Cortex of kidney (tissue), 1 donor: ENCODE data around the gene RFX4.
"Not testable (repeated sequence)": the region's sequence is repeated elsewhere in the genome, so short reads cannot be mapped to it uniquely, and the experiment has no call there.

ENCODE experiments used
- DNase-seq: peaks from one replicate; lab custom pipeline; 2025; lab: John Stamatoyannopoulos, UW

RFX4 gene

DNA sequence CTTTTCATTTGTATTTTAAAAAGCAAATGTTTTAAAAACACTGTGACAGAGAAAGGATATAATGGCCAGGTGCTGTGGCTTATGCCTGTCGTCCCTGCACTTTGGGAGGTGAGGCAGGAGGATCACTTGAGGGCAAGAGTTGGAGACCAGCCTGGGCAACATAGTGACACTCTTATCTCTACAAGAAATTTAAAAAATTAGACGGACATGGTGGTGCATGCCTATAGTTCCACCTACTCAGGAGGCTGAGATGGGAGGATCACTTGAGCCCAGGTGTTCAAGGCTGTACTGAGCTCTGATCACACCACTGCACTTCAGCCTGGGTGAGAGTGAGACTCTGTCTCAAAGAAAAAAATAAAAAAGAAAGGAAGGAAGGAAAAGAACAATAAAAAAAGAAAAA lies 7.8 kb downstream of the RFX4 start:
- DNase-seq = no peak

DNA sequence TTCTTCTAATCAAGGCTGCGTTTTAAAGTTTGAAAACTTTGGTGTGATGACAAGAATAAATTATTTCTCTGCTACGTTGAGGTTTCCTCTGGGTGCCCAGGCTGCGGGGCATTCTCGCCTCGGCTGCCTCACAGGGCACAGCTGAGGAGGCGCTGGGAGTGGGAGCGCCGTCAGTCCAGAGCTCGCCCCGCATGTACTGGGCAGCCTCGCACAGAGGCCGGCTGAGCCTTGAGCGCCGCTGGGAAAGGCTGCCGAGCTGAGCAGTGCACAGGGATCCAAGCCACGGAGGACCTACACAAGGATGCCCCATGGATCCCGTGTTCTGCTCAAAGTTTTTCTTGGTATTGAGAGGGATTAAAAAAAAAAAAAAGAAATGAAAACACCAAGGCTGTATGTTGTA lies 11.6 kb downstream of the RFX4 start:
- DNase-seq = no peak

DNA sequence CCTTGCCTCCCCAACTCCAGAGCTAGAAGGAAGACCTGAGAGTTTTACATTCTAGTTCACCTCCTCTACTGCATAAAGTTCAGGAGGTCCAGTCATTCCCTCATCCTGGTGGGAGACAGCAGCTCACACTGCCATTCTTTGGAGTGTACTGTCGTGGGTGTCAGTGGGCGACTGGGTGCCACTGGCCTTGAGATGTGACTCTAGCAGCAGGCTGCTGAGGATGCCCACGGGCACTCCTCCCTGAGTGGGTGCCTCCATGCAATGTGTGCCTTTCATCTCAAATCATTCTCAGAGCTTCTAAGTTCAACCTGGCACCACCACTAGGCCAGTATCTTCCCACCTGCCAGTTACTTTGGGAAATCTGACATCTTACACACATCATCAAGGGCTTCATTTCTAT lies 12.5 kb downstream of the RFX4 start:
- DNase-seq = no peak

DNA sequence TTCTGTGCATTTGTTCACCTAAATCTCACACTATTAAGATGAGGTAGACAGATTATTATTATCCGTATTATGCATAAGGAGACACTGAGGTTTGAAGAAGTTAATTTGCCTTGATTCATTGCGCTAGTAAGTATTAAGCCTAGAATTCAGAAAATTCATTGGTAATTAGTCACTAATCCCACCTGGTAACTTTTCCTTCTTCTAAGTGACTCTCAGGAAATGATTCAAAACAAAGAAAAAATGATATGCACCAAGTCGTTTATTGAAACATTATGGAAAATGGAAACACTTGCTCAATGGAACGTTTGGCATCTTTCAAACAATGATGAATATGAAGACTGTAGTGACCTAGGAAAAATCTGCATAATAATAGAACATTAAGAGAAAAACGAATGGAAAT lies 15.2 kb downstream of the RFX4 start:
- no peak for DNase-seq

DNA sequence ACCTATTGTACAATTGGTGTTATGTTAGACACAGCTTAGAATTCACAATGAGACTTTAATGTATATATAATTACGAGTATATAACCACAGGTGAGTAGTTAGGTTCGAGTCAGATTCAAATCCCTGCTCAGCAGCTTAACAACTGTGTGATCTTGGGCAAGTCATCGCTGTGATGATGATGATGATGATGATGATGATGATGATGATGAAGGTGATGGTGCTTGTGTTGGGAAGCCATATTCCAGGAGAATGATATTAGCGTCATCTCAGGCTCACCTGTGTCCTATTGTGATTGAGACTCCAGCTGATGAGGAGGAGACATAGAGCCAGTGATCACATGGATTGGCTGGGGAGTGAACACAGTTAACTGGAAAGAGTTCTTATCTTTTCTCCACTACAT lies 16.5 kb downstream of the RFX4 start:
- DNase-seq = no peak

DNA sequence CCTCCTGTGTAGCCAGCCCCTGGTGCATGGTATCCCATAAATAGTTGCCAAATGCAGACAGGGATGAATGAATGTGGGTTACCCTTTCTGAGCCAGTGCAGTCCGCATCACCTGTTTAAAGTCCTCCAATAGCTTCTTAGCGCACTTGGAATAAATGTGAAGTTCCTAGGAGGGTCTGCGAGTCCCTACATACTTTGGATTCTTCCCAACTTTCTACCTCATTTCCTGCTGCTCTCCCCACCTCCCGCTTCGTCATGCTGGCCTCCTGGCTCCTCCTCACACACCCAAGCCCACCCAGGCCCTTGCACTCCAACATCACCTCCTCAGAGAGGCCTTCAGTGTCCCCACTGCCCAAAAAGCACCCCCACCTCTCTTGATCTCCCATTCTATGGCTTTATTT lies 17.7 kb downstream of the RFX4 start:
- no peak for DNase-seq

DNA sequence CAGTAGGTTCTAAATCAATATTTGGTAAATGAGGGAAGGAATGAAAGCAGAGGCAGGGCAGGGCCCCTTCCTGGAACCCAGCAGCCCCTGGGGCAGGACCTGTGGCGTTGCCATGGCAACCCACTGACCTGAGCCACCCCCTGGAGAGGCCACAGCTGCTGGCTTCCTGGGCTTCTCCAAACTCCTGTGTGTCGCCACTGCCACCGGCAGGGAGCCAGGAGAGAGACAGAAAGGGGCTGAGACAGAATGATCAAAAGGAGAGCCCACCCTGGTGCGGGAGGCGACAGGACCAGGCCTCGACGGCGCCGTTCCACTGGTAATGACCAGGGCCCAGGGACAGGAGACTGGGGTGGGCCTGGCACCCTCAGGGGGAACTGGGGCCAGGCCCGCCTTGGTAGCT lies 18.2 kb downstream of the RFX4 start:
- no peak for DNase-seq

DNA sequence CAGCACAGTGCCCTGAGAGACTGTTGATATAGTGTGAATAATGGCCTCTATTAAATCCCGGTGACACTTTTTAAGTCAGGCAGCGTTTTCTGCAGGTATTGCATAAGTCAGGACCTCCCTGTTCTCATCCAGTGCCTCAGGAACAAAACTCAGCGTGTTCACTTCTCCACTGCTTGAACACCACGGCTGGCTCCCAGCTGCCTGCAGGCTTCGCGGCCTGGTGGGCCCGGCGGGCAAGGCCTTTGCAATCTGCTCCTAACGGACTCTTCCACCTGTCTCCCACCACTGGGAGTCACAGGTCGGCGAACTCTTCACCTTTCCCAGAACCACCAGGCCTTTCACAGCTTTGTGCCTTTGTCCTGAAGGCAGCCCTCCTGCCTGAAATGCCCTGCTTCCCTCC lies 18.7 kb downstream of the RFX4 start:
- no peak for DNase-seq

DNA sequence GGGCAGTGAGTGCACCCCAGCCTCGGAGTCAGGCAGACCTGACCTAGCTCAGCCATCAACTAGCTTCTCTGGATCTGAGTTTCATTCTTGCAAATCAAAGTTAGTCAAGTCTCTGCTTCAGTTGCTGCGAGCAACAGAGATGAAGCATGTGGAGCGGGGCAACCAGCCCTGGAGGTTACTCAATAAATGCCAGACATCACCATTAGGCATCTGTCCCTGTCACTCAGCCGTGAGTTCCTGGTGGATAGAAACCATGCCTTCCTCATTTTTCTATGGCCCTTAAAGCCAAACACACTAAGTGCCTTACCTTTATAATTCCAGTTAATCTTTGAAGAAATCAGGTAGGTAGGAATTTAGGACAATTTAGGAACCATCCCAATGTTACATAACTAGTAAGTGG lies 19.3 kb downstream of the RFX4 start:
- no peak for DNase-seq

DNA sequence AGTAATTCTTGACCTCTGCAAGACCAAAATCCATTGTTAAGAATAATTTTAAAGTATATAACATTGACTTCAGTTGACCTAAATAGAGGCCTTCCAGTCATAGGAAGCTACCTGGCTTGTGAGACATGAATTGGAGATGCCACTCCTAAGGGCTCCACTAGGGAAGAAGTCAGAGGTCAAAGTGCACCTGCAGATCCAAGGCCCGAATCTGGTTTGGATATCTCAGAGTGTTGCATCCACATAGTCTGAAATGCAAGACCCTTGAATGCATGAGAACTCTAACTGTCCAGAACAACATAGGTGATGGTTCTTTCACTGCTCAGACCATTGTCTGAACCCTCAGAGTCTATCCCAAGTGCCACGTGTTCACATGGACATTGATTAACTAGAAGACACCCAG lies 22.4 kb downstream of the RFX4 start:
- no peak for DNase-seq

DNA sequence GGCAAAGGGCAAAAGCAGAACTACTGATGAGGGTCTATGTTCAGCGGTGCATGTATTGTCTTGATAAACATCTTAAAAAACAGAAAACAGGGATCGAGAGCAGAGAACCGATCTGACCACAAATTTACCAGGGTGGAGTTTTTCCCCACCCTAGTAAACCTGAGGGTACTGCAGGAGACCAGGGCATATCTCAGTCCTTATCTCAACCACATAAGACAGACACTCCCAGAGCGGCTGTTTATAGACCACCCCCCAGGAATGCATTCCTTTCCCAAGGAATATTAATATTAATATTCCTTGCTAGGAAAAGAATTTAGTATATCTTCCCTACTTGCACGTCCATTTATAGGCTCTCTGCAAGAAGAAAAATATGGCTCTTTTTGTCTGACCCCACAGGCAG lies 37.8 kb downstream of the RFX4 start:
- not testable (repeated sequence) for DNase-seq

DNA sequence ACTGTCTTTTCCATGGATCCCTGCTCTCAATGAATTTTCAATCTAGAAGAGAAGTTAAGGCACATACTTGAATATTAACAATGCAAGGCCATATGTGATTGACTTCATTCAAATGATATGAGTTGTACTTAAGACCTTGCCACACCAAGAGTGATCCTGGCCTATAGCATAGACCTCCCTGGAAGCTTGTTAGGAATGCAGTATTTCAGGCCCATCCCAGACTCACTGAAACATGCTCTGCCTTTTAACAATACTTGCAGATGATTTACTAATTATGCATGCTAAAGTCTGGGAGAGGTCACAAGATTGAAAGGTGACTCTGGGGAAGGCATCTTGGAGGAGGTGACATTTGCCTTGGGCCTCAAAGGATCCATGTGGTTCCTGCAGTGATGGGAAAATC lies 43.2 kb downstream of the RFX4 start:
- DNase-seq = no peak

DNA sequence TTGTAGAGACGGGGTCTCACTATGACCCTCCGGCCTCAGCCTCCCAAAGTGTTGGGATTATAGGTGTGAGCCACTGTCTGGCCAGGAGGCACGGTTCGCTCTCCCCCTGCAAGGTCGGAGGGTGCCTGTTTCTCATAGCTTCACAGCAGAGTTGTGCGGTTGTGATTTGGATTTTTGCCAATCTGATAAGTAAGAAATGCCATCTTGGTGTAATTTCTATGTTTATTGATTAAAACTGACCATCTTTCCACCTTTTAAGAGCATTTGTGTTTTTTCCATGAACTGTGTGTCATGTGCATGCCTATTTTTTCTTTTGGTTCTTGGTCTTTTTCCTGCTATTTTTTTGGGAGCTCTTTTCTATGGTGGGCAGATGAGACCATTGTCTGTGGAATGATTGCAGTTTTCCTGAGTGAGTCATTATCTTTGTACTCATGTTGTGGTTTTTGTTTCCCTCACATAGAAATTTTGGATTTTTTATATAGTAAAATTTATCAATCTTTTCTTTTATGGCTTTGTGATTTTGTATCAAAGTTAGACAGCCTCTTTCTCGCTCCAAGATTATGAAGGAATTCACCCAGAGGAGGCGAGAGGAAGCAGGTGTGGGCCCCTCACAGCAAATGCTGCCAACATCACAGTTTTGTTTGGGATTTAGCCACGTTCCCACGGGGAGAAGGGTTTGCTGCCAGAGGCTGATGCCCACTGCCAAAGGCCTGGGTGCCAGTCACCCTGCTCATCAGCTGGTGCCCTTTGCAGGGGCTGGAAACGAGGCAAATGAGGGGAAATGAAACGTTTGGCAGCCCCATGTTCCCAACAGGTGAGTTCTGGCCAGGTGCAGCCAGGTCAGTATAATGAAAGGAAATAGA lies 47.2 kb downstream of the RFX4 start:
- no peak for DNase-seq

DNA sequence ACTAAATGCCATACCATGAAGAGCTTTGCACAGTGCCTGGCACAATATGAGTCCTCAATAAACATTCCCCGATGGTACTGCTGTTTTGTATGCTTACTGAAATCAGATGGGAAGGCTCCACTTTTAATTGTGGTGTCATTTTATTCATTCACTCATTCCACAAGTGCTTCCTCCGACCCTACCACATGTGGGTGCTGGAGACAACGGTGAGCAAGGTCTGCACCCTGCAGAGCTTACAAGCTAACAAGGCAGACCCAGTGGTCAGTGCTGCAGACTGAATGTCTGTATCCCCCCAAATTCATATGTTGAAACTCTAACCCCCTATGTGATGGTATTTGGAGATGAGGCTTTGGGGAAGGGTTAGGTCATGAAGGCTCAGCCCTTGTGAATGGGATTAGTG lies 48.3 kb downstream of the RFX4 start:
- no peak for DNase-seq

DNA sequence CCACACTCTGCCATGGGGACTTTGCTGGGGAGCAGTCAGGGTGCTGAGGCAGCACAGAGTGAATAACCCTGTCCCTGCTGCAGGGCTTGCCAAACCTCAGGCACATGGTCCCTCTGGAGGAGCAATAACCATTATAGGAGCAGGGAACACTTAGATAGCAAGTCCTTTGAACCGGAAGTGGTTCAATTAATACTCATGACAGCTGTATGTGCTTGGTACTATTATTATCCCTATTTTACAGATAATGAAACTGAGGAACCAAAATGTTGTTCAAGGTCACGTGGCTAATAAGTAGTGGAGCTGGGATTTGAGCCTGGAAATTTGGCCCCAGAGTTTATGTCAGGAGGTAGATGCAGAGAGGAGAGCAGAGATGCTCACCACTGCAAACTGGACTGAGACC lies 49.0 kb downstream of the RFX4 start:
- no peak for DNase-seq

DNA sequence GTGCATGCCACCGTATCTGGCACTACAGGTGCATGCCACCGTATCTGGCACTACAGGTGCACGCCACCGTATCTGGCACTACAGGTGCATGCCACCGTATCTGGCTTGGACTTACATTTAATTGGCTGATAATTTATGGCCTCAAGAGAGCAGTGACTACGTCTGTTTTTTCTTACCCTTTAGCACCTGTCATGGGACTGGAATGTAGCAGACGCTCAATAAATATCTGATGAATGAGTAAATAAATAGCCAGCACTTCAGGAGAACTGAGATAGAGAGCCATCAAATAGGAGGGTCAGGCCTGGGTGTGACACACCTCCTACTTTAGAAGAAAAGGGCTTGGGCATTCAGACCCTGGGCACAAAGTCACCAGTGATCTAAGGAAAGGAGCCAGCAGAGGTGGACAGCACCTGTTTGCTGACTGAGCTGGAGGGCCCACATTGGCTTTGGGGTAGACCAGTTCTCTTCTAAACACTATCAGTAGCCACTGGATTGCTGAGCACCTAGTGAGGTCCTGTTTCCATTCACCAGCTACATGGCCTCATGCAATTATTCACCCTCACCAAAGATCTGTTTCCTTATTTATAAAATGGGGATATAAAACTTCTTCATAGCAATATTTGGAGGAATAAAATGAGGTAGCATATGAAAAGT lies 50.1 kb downstream of the RFX4 start:
- DNase-seq = no peak

DNA sequence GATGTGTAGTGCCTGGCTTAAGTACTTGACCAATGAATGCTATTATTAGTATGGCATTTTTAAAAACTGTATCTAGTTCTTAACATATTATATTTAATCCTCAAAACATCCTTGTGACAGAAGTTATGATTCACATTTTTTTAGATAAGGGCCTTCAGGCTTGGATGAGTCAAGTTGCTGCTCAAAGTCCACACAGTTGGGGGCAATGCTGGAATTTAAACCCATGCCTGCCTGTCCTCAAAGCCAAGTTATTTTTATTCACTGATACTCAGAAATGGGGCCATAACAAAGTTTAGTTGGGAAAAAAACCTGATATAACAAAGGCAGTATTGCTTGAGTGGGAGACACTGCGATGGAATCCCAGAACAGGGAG lies 50.6 kb downstream of the RFX4 start:
- DNase-seq = no peak

DNA sequence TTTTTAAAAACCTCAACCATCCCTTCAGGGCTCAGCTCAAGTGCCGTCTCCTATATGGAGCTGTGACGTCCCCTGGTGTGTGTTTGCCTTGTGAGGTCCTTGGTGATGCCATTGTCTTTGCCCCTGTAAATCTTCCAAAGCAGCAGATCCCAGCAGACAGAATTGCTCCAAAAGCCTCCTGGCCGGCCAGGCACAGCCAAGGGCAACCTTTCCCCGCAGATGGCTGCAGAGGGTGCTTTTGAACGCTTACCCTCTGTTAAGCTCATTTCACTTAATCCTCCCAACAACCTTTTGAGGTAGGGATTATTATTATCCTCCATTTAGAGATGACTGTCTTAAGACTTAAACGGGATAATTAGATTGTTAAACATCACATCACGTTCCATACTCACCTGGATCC lies 51.4 kb downstream of the RFX4 start:
- DNase-seq = no peak

DNA sequence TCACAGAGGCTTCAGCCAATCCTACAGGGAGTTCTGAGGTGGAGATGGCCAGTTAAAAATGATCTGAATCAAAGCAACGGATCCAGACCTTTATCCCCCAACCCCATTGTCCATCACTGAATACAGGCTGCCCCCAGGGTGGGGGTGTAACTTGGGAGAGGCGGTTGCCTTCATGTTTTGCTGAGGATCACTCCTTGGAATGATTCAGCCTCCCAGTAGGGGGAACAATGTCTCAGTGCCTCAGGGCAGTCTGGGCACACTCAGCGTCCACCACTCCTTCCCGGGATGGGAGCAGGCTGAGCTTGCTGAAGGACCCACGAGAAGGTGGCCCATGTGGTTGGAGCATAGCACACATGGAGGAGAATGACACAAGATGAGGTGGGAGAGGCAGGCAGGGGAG lies 60.2 kb downstream of the RFX4 start:
- no peak for DNase-seq

DNA sequence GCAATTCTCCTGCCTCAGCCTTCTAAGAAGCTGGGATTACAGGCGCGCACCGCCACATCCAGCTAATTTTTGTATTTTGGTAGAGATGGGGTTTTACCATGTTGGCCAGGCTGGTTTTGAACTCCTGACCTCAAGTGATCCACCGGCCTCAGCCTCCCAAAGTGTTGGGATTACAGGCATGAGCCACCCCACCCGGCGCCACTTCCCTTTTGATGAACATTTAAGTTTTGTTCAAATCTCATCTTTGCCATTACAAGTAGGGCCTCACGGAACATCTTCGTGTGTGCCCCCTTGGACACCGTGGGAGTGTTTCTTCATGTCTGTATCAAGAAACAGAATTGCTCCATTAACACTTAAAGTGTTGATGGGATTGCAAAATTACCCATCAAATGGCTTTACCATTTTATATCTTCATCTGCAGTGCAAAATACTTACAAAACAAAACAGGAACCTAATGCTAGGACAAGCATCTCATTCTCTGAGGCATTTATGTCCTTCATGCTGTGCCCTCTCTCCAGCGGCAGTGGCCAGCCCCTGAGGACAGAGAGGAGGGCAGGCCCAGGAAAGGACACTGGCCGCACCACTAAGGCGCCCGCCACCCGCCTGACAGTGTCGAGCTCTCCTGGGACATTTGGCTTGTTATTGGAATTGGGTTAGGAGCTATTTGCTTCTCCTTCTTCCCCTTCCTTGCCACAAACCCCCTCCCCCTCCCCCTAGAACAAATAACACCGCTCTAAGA lies 61.7 kb downstream of the RFX4 start:
- DNase-seq = no peak

DNA sequence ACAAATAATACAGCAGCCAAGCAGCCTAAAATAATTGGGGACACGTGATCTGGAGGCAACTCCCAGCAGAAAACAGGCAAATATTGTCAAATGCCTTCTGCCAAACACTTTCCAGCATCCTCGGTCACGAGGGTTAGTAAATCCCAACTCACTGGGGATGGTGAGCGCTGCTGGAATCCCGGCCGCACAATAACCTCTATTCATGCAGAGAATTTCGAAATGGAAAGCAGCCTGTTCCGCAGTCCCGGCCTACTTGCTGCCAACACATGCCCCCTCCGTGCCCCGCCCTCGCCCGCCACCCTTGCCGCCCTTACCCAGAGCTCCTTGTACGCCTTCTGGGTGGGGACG lies 62.2 kb downstream of the RFX4 start:
- no peak for DNase-seq

DNA sequence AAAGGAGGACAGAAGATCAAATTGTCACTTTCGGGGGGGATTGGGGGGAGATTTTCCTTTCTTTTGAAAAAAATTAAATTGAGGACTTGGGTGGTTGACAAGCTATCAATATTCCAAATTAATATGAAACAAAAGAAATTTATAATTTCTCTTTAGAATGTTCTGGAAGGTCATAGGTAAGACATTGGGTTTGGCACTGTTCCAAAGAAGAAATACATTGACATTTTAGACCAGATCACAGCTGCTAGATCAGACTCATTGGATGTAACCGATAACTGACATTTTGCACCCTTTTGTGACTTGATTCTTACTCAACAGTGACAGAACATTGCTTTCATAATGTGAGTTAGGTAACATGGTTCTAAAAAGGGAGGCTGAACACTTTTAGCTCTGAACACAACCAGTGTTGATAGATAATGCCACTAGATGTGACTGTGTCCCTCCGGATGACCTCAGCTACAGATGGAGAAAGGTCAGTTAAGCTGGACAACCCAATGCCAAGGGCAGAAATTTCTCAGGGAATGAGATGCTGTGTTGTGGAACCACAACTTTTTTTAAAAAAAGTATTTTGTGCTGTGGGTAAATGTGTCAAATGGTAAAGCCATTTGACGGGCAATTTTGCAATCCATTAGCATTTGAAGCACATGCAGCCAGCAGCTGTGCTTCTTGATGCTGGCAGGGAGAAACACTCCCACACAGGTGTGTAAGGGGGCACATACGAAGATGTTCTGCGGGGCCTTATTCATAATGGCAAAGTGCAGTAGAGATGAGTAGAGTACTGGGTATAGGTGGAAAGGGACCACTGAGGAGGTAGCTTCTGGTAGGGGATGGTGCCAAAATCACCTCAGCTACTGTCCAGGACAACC lies 62.9 kb downstream of the RFX4 start:
- no peak for DNase-seq
